K562 (cell line): ENCODE data around the gene PFDN4. TPM values are rescaled to one million over a fixed set of nuclear protein-coding genes. Genes with fewer than 3 reads are reported as not detected.

Source experiments
- ATF1 ChIP-seq, 2 experiments: fragments of 450-650 bp in 1 of 2; IDR thresholded peaks; 2 replicates each; pipeline ENCODE4 v1.6.1; 2016; ENCODE audit warnings: missing compliant biosample characterization in 1 of 2, missing genetic modification characterization in 1 of 2
- BCL6 ChIP-seq: fragments of 250-450 bp; sonication (Bioruptor Pico); IDR thresholded peaks from 2 replicates; pipeline ENCODE4 v1.4.0; 2020
- CBX8 ChIP-seq: fragments of 200-600 bp; sonication (generic); IDR thresholded peaks from 2 replicates; pipeline ENCODE4 v1.6.1; 2012; ENCODE audit warnings: borderline replicate concordance, mixed run types, low read depth, mild to moderate bottlenecking, moderate library complexity, mixed read lengths, low read length, control low read depth, inconsistent platforms; ENCODE audit not compliant: poor library complexity, severe bottlenecking; ENCODE audit errors: extremely low read depth
- CHCHD3 ChIP-seq: fragments of 250-450 bp; sonication (Bioruptor Pico); IDR thresholded peaks from 2 replicates; pipeline ENCODE4 v2.1.2; 2022; ENCODE audit warnings: mild to moderate bottlenecking
- CXXC5 ChIP-seq: fragments of 250-450 bp; sonication (Bioruptor Pico); IDR thresholded peaks from 2 replicates; pipeline ENCODE4 v1.8.0; 2022; ENCODE audit warnings: inconsistent platforms, mild to moderate bottlenecking, moderate library complexity
- HNRNPL ChIP-seq: fragments of 200-400 bp; formaldehyde crosslinking; IDR thresholded peaks from 2 replicates; pipeline ENCODE4 v1.6.1; 2017; ENCODE audit warnings: low read depth, mild to moderate bottlenecking, low read length
- KDM1A ChIP-seq, 2 experiments: fragments of 450-650 bp; IDR thresholded peaks; 2 replicates each; pipeline ENCODE4 v1.6.1; 2016; ENCODE audit warnings: mild to moderate bottlenecking in 2 of 2
- NFRKB ChIP-seq: fragments of 450-650 bp; IDR thresholded peaks from 2 replicates; pipeline ENCODE4 v1.6.1; 2016; ENCODE audit warnings: low read depth
- NR1H2 ChIP-seq: sonication (generic); formaldehyde crosslinking; IDR thresholded peaks from 2 replicates; pipeline ENCODE4 v1.4.0; 2020; ENCODE audit warnings: mild to moderate bottlenecking, missing genetic modification reagents
- PHF8 ChIP-seq: fragments of 200-600 bp; sonication (generic); IDR thresholded peaks from 2 replicates; pipeline ENCODE4 v1.6.1; 2012; ENCODE audit warnings: mixed run types, mild to moderate bottlenecking, inconsistent platforms, low read length, moderate library complexity, borderline replicate concordance
- RUNX1 ChIP-seq: sonication (generic); IDR thresholded peaks from 2 replicates; pipeline ENCODE4 v1.6.1; 2016; ENCODE audit warnings: antibody characterized with exemption, low read depth
- SMAD1 ChIP-seq: fragments of 150-350 bp; IDR thresholded peaks from 2 replicates; pipeline ENCODE4 v1.6.1; 2014; ENCODE audit warnings: low read length, low read depth; ENCODE audit not compliant: partially characterized antibody
- ZFP36 ChIP-seq: fragments of 150-350 bp; IDR thresholded peaks from 2 replicates; pipeline ENCODE4 v1.6.1; 2018; ENCODE audit warnings: low read length, low read depth; ENCODE audit not compliant: partially characterized antibody
- ZNF133 ChIP-seq: fragments of 250-450 bp; sonication (Bioruptor Pico); IDR thresholded peaks from 2 replicates; pipeline ENCODE4 v1.4.0; 2020; ENCODE audit warnings: mild to moderate bottlenecking
- ZNF23 ChIP-seq: fragments of 250-450 bp; sonication (Bioruptor Pico); IDR thresholded peaks from 2 replicates; pipeline ENCODE4 v1.4.0; 2020; ENCODE audit warnings: mild to moderate bottlenecking
- polyA plus RNA-seq, 8 experiments: library from polyadenylated mRNA; depleted of rRNA in 4 of 8; stranded (reverse) in 5 of 8; unstranded in 3 of 8; fragments of >200 nt; fragmentation: Nextera tagmentation in 2 of 8; fragmentation: Illumina TruSeq in 1 of 8; extraction: Ambion mirVana in 2 of 8; extraction: Trizol in 1 of 8; gene quantifications; 2 replicates each; pipeline versions ENCODE4 v1.2.1 to v1.2.3, GENCODE V29; 2011 to 2014; ENCODE audit warnings: inconsistent platforms in 1 of 8, missing spikeins in 1 of 8
- total RNA-seq, 7 experiments: library from RNA; depleted of rRNA in 6 of 7; stranded (reverse); fragments of >200 nt in 6 of 7; fragmentation: Illumina TruSeq in 2 of 7; extraction: Trizol in 2 of 7; gene quantifications; 2 replicates each; pipeline versions ENCODE4 v1.2.1 to v1.2.3, GENCODE V29; 2011 to 2021; ENCODE audit warnings: low replicate concordance in 1 of 7
- TF ChIP-seq, protein P1 (sequence below): sonication (generic); formaldehyde crosslinking; IDR thresholded peaks from 2 replicates; pipeline ENCODE4 v1.5.0; 2020; ENCODE audit warnings: missing genetic modification reagents
- TF ChIP-seq, protein P2 (sequence below): fragments of 250-450 bp; sonication (Bioruptor Pico); IDR thresholded peaks from 2 replicates; pipeline ENCODE4 v1.5.0; 2021; ENCODE audit warnings: mild to moderate bottlenecking, borderline replicate concordance
- TF ChIP-seq, protein P3 (sequence below): fragments of 450-650 bp; formaldehyde crosslinking; IDR thresholded peaks from 2 replicates; pipeline ENCODE4 v1.4.0; 2020; ENCODE audit warnings: mild to moderate bottlenecking, mixed read lengths
- TF ChIP-seq, protein P4 (sequence below): IDR thresholded peaks from 2 replicates; pipeline ENCODE4 v1.6.1; 2016; ENCODE audit warnings: missing genetic modification characterization, missing compliant biosample characterization
- TF ChIP-seq, protein P5 (sequence below): sonication (generic); formaldehyde crosslinking; IDR thresholded peaks from 2 replicates; pipeline ENCODE4 v1.8.1; 2023; ENCODE audit warnings: mild to moderate bottlenecking, missing genetic modification reagents

PFDN4 gene
- total and polyA plus RNA-seq, 9 of the 15 experiments (the other 6 are each of a cell fraction or from before 2014, with no cell fraction given): 60.1 to 214 (median 122) TPM

DNA sequence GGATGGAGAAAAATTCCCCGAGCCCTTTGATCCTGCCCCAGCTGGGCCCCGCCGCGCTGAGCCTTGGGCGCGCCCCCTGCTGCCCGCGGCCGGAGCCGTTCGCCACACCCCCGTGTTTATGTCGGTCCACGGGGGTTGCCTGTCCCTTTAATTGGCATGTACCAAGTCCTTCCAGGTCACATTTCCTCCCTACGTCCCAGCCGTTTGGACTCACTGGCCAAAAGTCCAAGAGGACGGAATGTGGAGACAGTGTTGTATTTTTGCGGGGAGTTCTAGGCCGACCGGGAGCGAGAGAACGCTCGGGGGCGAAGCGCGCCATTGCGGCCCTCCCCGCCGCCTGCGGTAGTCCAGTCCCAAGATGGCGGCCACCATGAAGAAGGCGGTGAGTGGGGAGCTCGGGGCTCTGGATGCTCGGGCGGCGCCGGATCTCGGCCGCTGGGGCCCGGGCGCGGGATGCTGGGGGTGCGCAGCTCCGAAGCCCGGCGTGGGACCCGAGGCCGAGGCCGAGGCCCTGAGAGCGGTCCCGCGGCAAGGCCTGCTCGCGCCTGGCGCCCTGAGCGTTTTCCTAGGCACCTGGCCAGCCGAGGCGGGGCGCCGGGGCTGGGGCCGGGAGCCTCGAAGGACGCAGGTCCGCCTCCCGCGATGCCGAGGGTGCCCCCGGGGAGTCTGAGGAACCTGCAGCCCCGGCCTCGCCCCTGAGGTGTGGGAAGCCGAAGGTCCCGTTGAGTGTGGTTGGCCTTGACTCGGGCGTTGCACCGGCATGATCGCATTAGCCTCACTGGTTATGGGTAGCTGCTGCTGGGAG is at the start of gene PFDN4 (continued):
- TF ChIP-seq HNRNPL: no peak
- no peak for TF ChIP-seq CHCHD3 (CRISPR knock-in tag)
- peak; percentile 74; the same call in 1 of the 2 replicates for TF ChIP-seq PHF8
- peak; percentile 44 for TF ChIP-seq SMAD1
- TF ChIP-seq NR1H2: no peak
- TF ChIP-seq, protein P1, sequence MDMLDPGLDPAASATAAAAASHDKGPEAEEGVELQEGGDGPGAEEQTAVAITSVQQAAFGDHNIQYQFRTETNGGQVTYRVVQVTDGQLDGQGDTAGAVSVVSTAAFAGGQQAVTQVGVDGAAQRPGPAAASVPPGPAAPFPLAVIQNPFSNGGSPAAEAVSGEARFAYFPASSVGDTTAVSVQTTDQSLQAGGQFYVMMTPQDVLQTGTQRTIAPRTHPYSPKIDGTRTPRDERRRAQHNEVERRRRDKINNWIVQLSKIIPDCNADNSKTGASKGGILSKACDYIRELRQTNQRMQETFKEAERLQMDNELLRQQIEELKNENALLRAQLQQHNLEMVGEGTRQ (CRISPR knock-in tag): no peak
- peak; percentile 90 for TF ChIP-seq NFRKB
- TF ChIP-seq, protein P2, sequence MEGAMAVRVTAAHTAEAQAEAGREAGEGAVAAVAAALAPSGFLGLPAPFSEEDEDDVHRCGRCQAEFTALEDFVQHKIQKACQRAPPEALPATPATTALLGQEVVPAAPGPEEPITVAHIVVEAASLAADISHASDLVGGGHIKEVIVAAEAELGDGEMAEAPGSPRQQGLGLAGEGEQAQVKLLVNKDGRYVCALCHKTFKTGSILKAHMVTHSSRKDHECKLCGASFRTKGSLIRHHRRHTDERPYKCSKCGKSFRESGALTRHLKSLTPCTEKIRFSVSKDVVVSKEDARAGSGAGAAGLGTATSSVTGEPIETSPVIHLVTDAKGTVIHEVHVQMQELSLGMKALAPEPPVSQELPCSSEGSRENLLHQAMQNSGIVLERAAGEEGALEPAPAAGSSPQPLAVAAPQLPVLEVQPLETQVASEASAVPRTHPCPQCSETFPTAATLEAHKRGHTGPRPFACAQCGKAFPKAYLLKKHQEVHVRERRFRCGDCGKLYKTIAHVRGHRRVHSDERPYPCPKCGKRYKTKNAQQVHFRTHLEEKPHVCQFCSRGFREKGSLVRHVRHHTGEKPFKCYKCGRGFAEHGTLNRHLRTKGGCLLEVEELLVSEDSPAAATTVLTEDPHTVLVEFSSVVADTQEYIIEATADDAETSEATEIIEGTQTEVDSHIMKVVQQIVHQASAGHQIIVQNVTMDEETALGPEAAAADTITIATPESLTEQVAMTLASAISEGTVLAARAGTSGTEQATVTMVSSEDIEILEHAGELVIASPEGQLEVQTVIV (CRISPR knock-in tag): no peak
- no peak for TF ChIP-seq ATF1 (CRISPR knock-in tag; IDR thresholded peaks at IDR 0.05)
- peak; percentile 65 for TF ChIP-seq ATF1 (tag; IDR thresholded peaks at IDR 0.05)
- no peak for TF ChIP-seq ZNF133
- no peak for TF ChIP-seq ZFP36
- no peak for TF ChIP-seq BCL6 (CRISPR knock-in tag)
- TF ChIP-seq, protein P3, sequence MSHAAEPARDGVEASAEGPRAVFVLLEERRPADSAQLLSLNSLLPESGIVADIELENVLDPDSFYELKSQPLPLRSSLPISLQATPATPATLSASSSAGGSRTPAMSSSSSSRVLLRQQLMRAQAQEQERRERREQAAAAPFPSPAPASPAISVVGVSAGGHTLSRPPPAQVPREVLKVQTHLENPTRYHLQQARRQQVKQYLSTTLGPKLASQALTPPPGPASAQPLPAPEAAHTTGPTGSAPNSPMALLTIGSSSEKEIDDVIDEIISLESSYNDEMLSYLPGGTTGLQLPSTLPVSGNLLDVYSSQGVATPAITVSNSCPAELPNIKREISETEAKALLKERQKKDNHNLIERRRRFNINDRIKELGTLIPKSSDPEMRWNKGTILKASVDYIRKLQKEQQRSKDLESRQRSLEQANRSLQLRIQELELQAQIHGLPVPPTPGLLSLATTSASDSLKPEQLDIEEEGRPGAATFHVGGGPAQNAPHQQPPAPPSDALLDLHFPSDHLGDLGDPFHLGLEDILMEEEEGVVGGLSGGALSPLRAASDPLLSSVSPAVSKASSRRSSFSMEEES (CRISPR knock-in tag): no peak
- TF ChIP-seq, protein P4, sequence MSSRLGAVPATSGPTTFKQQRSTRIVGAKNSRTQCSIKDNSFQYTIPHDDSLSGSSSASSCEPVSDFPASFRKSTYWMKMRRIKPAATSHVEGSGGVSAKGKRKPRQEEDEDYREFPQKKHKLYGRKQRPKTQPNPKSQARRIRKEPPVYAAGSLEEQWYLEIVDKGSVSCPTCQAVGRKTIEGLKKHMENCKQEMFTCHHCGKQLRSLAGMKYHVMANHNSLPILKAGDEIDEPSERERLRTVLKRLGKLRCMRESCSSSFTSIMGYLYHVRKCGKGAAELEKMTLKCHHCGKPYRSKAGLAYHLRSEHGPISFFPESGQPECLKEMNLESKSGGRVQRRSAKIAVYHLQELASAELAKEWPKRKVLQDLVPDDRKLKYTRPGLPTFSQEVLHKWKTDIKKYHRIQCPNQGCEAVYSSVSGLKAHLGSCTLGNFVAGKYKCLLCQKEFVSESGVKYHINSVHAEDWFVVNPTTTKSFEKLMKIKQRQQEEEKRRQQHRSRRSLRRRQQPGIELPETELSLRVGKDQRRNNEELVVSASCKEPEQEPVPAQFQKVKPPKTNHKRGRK: no peak
- TF ChIP-seq, protein P5, sequence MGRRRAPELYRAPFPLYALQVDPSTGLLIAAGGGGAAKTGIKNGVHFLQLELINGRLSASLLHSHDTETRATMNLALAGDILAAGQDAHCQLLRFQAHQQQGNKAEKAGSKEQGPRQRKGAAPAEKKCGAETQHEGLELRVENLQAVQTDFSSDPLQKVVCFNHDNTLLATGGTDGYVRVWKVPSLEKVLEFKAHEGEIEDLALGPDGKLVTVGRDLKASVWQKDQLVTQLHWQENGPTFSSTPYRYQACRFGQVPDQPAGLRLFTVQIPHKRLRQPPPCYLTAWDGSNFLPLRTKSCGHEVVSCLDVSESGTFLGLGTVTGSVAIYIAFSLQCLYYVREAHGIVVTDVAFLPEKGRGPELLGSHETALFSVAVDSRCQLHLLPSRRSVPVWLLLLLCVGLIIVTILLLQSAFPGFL (CRISPR knock-in tag): no peak
- TF ChIP-seq CBX8: no peak
- TF ChIP-seq ZNF23 (CRISPR knock-in tag): no peak
- TF ChIP-seq KDM1A (IDR thresholded peaks at IDR 0.05): no peak
- TF ChIP-seq RUNX1: 0 out of 2 replicates have a peak, but pooled peaks have one; percentile 52
- peak; percentile 66 for TF ChIP-seq CXXC5 (CRISPR knock-in tag)
